Astrocyte of the cerebellum (primary cell): ENCODE measurements around the gene FTO.

Source experiments
- DNase-seq: peaks from one replicate; pipeline ENCODE4 v3.0.0-alpha.2; 2011; ENCODE audit warnings: low read depth
- H3K4me3 ChIP-seq: 2 replicates; pipeline ENCODE4 v1.5.1; 2011; ENCODE audit warnings: mild to moderate bottlenecking, low read depth, low read length, moderate library complexity
- in situ Hi-C: cut with HindIII; loops from 2 replicates; pipeline ENCODE4 v1.10.0; 2017; ENCODE audit warnings: low sequenced_read_pairs
- TF ChIP-seq, protein P1 (sequence below): IDR thresholded peaks from 2 replicates; pipeline ENCODE4 v1.5.1; 2012; ENCODE audit warnings: low read length, low read depth, moderate library complexity, mild to moderate bottlenecking; ENCODE audit errors: missing control alignments

The FTO gene

DNA sequence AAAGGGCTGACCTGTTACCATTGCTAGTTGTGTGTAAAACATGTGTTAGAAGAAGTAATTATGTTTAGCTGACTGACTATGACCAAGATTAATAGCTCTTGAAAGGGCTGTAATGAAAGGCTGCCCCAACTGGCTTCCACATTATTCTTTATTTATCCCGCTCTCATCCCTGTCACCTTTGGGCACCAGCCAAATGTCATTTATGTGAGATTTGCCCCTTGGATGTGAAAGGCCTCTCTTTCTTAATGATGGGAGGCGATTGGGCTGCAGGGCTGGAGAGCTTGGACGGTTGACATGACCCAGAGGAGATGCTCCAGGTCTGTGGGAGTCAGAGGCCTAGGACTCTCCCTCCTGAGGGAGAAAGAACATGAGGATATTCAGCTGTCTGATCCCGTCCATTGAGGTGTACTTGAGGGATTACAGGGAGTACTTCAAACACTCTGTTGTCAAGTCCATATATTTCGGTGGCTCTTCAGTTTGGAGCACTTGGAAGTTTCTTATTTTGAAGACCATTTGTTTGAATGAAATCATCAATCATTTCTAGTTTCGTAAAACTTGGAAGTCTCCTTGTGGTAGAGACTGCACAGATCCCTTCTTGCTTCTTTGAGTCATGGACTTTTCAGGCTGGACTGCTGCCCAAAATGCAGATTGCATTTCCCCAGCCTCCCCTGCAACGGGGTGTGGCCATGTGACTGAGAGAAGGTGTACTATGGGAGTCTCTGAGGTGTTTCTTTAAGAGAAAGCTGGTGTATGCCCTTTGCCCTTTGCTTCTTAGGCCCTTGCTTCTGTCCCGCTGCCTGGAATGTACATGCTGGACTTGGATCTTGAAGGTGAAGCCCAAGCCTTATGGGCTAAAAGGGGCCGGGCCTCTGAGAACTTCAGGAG lies 51.3 kb downstream of the FTO start:
- DNase-seq, result no peak
- no peak overlapping the region for H3K4me3 ChIP-seq
- TF ChIP-seq, protein P1, sequence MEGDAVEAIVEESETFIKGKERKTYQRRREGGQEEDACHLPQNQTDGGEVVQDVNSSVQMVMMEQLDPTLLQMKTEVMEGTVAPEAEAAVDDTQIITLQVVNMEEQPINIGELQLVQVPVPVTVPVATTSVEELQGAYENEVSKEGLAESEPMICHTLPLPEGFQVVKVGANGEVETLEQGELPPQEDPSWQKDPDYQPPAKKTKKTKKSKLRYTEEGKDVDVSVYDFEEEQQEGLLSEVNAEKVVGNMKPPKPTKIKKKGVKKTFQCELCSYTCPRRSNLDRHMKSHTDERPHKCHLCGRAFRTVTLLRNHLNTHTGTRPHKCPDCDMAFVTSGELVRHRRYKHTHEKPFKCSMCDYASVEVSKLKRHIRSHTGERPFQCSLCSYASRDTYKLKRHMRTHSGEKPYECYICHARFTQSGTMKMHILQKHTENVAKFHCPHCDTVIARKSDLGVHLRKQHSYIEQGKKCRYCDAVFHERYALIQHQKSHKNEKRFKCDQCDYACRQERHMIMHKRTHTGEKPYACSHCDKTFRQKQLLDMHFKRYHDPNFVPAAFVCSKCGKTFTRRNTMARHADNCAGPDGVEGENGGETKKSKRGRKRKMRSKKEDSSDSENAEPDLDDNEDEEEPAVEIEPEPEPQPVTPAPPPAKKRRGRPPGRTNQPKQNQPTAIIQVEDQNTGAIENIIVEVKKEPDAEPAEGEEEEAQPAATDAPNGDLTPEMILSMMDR, result no peak
- in situ Hi-C loops, result no loop called here

DNA sequence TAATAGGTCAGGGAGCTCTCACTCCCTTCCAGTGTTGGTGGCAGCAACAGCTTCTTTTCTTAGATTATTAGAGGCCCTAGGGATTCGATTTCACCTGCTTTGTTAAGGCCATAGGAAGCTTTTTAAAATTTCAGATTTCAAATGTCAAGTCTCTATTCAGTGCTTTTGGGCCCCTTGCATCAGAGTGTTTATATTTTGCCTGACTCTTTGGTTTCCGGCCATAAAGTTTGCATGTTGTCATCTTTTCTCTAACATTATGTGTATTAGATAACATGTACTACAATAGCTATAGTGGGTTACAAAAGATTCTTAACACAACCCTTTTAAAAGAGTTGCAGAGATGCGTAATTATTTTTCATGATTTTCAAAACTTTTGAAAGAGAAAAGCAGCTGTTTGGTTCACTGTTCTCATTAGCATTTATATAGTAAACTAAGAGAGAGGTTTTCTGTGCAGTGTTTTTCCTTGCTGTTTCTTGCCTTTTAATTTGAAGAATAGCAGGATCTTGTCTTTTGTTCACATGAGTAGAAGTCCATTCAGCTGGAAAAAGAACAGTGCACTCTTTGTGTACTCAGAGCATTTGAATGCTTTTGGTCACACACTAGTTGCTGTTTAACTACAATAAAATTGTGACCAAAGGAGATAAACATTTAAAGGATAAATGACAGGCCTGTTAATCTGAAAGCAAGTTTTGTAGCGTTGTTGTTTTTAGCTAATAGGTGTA lies 52.5 kb downstream of the FTO start:
- DNase-seq, result no peak
- in situ Hi-C loops, result no loop called here
- TF ChIP-seq, protein P1, result no peak

DNA sequence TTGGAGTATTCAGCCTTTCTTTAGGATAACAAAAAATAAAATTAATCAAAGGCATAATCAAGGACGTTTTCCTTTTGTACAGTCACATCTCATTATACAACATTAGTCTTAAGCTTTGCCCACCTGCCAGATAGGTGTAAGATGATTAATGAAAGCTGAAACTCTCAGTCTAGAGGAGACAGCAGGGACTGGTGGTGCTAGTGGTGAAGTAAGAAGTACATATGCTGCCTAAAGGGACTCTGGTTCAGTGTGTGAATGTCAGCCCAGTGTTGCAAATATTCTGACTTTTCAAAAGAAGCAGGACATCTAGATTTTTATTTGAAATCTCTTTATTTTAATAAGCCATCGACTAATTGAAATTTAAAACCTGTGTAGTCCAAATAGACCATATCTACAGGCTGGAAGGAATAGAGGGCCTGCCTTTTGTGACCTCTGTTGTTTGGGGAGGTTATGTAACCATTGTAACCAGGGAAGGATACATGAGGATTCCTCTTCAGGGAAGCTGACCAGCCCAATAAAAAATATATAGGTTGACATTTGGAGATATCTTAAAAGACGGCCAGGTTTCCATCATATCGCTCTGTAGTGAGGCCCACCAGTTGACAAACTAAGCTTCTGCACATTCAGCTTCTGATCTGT lies 54.1 kb downstream of the FTO start:
- no peak for DNase-seq
- TF ChIP-seq, protein P1, result no peak
- no peak overlapping the region for H3K4me3 ChIP-seq
- in situ Hi-C loops, result no loop called here

More for the DNA sequence above, 52.5 kb downstream of the FTO start:
- no peak overlapping the region for H3K4me3 ChIP-seq

DNA sequence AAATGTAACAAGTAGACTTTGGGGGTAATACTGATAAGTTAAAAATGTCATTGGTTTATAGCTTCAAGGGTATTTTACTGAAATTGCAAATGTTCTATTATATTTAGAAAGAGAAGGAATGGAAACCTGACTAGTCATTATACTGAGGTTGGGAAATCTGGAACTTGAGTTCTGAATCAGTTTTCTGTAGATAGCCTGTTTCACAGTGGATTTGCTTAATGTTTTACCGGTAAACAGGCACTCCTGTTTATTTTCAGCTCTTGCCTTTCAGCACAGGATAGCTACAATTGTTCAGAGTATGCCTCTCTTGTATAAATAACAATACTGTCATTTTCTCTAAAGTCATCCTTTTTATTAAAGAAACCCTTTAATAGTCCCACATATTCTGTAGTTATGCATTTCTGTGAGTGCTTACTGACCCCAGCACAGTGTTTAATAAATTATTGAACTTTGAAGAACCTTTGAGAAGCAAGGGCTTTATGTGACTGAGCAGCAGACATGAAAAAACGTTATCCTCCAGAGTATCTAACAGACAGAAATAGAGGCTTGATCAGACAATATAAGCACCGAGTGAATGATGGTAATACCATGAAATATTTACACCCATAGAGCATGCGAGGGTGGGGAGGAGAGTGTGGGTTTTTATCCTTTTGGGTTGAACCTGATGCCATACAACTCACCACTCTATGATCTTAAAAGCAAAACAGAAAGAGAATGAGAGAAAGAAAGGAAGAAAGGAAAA lies 58.2 kb downstream of the FTO start:
- TF ChIP-seq, protein P1, result no peak
- no peak overlapping the region for H3K4me3 ChIP-seq
- in situ Hi-C loops, result no loop called here
- DNase-seq, result no peak

DNA sequence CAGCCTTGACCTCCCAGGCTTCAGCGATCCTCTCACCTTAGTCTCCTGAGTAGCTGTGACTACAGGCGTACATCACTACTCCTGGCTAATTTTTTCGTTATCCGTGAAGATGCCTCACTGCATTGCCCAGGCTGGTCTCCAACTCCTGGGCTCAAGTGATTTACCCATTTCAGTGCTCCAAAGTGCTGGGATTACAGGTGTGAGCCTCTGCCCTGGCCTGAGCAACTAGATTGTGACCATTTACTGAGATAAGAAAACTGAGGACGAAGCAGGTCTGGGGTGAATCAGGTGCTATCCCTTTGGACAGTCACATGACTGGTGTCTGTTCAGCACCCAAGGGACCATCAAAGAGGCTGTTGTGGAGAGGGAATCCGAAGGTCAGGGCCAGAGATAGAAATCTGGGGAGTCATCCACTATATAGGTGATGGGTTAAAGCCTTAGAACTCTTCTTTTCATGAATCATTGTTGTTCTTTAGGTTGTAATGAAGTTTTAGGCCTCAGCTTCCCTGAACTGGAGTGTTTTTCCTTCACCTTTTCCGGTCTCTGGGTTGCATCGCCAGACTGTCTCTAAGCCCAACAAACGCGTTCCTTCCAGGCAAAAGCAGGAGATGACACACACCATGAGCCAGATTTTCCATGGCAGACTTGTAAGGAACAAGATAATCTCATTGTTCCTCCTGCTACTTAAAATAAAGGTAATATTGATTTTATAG lies 62.5 kb downstream of the FTO start:
- no peak overlapping the region for H3K4me3 ChIP-seq
- TF ChIP-seq, protein P1, result no peak
- in situ Hi-C loops, result no loop called here
- DNase-seq, result no peak
